Vagina (tissue), 2 donors: ENCODE measurements around the gene AGBL1.

Experiments
- POLR2A ChIP-seq, 2 donors: fragments of 450-650 bp; IDR thresholded peaks; one replicate each; pipeline ENCODE4 v1.6.1; 2017; ENCODE audit warnings: antibody characterized with exemption in 2 of 2, mild to moderate bottlenecking in 2 of 2, moderate library complexity in 2 of 2
- TF ChIP-seq, protein P1 (sequence below), 3 experiments: fragments of 450-650 bp in 2 of 3; fragments of 200-600 bp in 1 of 3; sonication (generic) in 1 of 3; IDR thresholded peaks; one replicate each; pipeline ENCODE4 v1.5.1; 2017 to 2019; ENCODE audit warnings: antibody characterized with exemption in 3 of 3, mild to moderate bottlenecking in 2 of 3, moderate library complexity in 2 of 3

DNA sequence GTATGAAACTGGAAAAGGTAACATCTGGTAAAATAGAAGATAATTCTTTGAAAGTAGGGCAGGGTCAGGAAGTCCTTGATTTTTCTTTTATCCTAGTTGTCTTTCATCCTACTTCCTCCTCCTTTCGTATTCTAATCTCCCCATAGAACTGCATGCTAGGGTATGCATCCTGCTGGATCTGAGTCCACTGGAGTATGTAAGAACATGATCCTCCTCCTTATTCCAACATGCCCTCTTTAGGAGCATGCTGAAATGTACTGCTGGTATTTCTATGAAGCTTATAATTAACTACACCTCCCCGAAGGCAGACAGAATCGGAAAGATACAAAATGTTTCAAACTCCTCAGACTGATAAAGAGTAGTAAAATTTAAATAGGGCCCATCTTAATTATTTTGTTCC lies 493.8 kb downstream of the AGBL1 start:
- TF ChIP-seq, protein P1, sequence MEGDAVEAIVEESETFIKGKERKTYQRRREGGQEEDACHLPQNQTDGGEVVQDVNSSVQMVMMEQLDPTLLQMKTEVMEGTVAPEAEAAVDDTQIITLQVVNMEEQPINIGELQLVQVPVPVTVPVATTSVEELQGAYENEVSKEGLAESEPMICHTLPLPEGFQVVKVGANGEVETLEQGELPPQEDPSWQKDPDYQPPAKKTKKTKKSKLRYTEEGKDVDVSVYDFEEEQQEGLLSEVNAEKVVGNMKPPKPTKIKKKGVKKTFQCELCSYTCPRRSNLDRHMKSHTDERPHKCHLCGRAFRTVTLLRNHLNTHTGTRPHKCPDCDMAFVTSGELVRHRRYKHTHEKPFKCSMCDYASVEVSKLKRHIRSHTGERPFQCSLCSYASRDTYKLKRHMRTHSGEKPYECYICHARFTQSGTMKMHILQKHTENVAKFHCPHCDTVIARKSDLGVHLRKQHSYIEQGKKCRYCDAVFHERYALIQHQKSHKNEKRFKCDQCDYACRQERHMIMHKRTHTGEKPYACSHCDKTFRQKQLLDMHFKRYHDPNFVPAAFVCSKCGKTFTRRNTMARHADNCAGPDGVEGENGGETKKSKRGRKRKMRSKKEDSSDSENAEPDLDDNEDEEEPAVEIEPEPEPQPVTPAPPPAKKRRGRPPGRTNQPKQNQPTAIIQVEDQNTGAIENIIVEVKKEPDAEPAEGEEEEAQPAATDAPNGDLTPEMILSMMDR (IDR thresholded peaks at IDR 0.05) = no peak
- no peak for TF ChIP-seq POLR2A (IDR thresholded peaks at IDR 0.05)
